GM06990 (cell line): ENCODE measurements around the gene METRNL.

ENCODE experiments used
- DNase-seq: peaks from one replicate; pipeline ENCODE4 v3.0.0-alpha.2; 2011; ENCODE audit not compliant: insufficient read length; ENCODE audit errors: extremely low read depth
- H3K27me3 ChIP-seq: replicated peaks from 2 replicates; pipeline ENCODE4 v1.6.0; 2011; ENCODE audit warnings: low read length; ENCODE audit not compliant: control insufficient read depth, insufficient read depth
- H3K36me3 ChIP-seq: 2 replicates; pipeline ENCODE4 v1.5.1; 2011; ENCODE audit warnings: low read length; ENCODE audit not compliant: control insufficient read depth, insufficient read depth
- H3K4me3 ChIP-seq: replicated peaks from 2 replicates; pipeline ENCODE4 v1.5.1; 2011; ENCODE audit warnings: low read depth, mild to moderate bottlenecking, control low read depth, low read length
- TF ChIP-seq, protein P1 (sequence below): IDR thresholded peaks from 2 replicates; pipeline ENCODE4 v1.5.1; 2011; ENCODE audit warnings: low read length, control low read depth, mild to moderate bottlenecking, inconsistent platforms; ENCODE audit not compliant: insufficient read depth, poor library complexity, severe bottlenecking

METRNL gene

DNA sequence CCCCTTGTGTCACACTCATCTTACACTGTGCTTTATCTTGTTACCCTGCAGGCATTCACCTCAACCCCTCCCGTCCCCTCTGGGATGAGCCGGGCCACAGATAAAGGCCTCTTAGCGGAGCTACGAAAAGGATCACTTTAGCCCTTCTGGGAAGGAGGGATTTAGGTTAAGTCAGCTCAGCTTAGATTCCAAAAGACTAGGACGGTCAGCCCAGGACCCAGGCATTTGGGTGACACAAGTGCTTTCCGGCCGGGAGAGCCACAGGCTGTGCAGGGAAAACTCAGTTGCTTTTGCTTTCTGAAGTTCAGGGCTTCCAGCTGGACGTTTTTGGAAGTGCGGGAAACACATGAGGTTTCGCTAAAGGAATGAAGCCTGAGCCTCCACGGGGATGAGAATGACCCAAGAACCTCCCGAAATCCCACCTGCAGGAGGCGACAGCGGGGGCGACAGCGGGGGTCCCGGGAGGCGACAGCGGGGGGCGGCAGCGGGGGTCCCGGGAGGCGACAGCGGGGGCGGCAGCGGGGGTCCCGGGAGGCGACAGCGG lies 11.6 kb upstream of the METRNL start:
- no peaks in the 10 kb centered on the region for H3K27me3 ChIP-seq
- no peaks in the 10 kb centered on the region for H3K36me3 ChIP-seq
- no peak for DNase-seq
- no peak overlapping the region for H3K4me3 ChIP-seq
- TF ChIP-seq, protein P1, sequence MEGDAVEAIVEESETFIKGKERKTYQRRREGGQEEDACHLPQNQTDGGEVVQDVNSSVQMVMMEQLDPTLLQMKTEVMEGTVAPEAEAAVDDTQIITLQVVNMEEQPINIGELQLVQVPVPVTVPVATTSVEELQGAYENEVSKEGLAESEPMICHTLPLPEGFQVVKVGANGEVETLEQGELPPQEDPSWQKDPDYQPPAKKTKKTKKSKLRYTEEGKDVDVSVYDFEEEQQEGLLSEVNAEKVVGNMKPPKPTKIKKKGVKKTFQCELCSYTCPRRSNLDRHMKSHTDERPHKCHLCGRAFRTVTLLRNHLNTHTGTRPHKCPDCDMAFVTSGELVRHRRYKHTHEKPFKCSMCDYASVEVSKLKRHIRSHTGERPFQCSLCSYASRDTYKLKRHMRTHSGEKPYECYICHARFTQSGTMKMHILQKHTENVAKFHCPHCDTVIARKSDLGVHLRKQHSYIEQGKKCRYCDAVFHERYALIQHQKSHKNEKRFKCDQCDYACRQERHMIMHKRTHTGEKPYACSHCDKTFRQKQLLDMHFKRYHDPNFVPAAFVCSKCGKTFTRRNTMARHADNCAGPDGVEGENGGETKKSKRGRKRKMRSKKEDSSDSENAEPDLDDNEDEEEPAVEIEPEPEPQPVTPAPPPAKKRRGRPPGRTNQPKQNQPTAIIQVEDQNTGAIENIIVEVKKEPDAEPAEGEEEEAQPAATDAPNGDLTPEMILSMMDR = no peak

DNA sequence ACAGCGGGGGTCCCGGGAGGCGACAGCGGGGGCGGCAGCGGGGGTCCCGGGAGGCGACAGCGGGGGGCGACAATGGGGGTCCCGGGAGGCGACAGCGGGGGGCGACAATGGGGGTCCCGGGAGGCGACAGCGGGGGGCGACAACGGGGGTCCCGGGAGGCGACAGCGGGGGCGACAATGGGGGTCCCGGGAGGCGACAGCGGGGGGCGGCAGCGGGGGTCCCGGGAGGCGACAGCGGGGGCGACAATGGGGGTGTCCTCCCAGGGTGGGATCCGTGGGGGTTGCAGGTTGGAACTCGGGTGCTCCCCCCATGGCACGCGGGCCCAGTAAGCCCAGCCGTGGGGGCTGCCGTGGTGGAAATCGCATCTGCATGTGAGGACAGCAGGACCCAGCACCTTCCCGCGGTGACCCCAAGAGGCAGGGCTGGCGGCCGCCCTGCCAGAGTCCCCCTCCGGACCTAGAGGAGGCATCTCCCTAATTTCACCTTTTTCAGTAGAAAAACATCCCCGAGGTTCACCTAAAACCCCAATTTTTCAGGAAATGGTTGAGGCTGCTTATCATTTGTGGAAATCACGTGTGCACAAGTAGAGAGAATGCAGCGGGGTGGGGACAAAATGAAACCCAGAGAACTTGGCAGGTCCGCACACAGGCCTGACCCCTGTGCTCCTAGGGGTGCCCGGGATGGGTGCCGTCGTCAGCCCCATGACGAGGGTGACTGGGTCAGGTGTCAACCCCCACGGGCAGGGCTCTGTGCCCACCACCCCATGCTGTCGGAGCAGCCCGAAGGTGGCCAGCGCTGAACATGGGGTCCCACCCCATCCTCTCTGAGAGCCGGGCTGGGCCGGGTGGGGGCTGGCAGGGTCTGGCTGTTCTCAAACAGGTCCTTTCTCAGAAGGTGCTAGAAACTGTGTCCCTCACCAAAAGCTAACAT lies 10.5 kb upstream of the METRNL start:
- H3K4me3 ChIP-seq = no peak overlapping the region
- TF ChIP-seq, protein P1 = no peak
- no peaks in the 10 kb centered on the region for H3K36me3 ChIP-seq
- DNase-seq = no peak
- H3K27me3 ChIP-seq = no peaks in the 10 kb centered on the region

DNA sequence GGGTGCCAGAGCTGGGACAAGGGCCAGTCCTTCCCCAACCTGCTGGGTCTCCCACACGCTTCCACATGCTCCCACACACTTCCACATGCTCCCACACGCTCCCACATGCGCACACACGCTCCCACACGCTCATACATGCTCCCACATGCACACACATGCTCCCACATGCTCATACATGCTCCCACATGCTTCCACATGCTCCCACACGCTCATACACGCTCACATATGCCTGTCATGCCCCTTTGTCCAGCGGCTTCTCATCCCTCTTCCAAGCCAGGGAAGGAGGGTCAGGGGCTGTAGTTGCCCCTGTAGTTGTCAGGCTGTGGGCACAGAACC lies 9.9 kb upstream of the METRNL start:
- TF ChIP-seq, protein P1 = no peak
- Histone ChIP-seq H3K4me3 (no peak overlapping the region), H3K36me3 (no peaks in the 10 kb centered on the region), H3K27me3 (no peaks in the 10 kb centered on the region)
- DNase-seq = no peak

DNA sequence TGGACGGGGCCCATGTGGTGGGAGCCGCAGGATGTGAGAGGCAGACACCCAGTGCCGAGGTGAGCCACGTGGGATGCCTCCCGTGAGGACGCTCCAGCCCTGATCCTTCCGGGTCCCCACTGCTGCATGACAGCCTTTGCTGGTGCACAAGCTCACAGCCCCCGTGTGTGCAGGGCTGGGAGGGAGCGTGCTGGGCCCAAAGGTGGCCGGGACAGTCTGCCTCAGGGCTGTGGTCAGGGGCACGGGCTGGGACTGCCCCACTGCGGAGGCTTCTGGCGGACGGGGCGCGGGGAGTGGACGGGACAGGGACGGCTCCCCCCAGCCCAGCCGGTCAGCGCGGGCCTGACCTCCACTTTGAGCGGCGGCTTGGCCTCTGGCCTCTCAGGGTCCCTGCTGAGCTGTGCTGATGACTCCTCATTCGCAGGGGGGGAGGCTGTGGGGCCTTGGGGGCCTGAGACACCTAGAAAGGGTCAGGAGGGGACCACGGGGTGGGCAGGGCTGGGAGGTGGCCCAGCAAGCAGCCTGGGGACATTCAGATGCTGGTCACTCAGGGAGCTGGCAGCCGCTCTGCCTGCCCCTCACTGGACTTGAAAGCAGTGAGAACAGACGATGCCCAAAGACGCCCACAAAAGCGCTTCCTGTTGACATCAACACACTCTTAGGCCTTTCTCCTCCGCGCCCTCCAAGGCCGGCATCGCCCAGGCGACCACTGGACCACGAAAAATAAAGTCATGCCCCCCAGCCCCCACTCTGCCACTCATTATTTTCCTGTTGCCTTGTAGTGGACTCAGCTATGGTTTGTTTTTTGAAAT lies 9.3 kb upstream of the METRNL start:
- no peaks in the 10 kb centered on the region for H3K36me3 ChIP-seq
- TF ChIP-seq, protein P1 = no peak
- no peak overlapping the region for H3K4me3 ChIP-seq
- no peaks in the 10 kb centered on the region for H3K27me3 ChIP-seq
- no peak for DNase-seq

- DNase-seq = no peak
- no peaks in the 10 kb centered on the region for H3K36me3 ChIP-seq
- no peak overlapping the region for H3K4me3 ChIP-seq
- TF ChIP-seq, protein P1 = no peak
- no peaks in the 10 kb centered on the region for H3K27me3 ChIP-seq
Measured at GRCh38 chr17:83070800-83071341, 8.5 kb upstream of the METRNL start.
